PC-9 (cell line): ENCODE results near the gene SPARC. TPM values are rescaled to one million over a fixed set of nuclear protein-coding genes. Genes with fewer than 3 reads are reported as not detected.

Experiments
- BruUV-seq: library from RNA; stranded (reverse); fragments of 400-500 nt; replicated peaks from 2 replicates; lab custom pipeline; 2021; lab: Mats Ljungman, UMichigan
- CTCF ChIA-PET: fragments of 300-600 bp; sonication (Branson Sonifier 250); formaldehyde crosslinking; loops from one replicate; lab custom pipeline; 2022; ENCODE audit warnings: antibody characterized with exemption; lab: Charles Lee
- POLR2A ChIA-PET: fragments of 300-600 bp; sonication (Branson Sonifier 250); formaldehyde crosslinking; loops from one replicate; lab custom pipeline; 2022; ENCODE audit warnings: antibody characterized with exemption; ENCODE audit not compliant: unreplicated experiment; lab: Charles Lee
- DNase-seq, 2 experiments: peaks; one replicate each; pipeline versions ENCODE4 v3.0.0 to v3.0.0-alpha.2; 2015 to 2022; ENCODE audit warnings: mixed read lengths in 1 of 2
- H2AFZ ChIP-seq: fragments of 200-600 bp; sonication (generic); 2 replicates; pipeline ENCODE4 v1.8.1; 2017; ENCODE audit warnings: antibody characterized with exemption
- H3F3A ChIP-seq: fragments of 200-600 bp; sonication (generic); 2 replicates; pipeline ENCODE4 v1.8.1; 2017; ENCODE audit warnings: antibody characterized with exemption, mild to moderate bottlenecking, low read depth; ENCODE audit not compliant: insufficient read depth
- H3K27ac ChIP-seq: fragments of 200-600 bp; sonication (generic); 2 replicates; pipeline ENCODE4 v1.6.1; 2016; ENCODE audit warnings: mixed run types
- H3K27me3 ChIP-seq: fragments of 200-600 bp; sonication (generic); 2 replicates; pipeline ENCODE4 v1.6.1; 2016; ENCODE audit warnings: low read depth, mixed run types; ENCODE audit not compliant: insufficient read depth
- H3K36me3 ChIP-seq: fragments of 200-600 bp; sonication (generic); 2 replicates; pipeline ENCODE4 v1.6.1; 2016; ENCODE audit warnings: low read depth, mixed run types
- H3K4me1 ChIP-seq: fragments of 200-600 bp; sonication (generic); replicated peaks from 2 replicates; pipeline ENCODE4 v1.6.1; 2016; ENCODE audit warnings: mixed run types; ENCODE audit not compliant: insufficient read depth
- H3K4me2 ChIP-seq: fragments of 200-600 bp; sonication (generic); 2 replicates; pipeline ENCODE4 v1.6.1; 2017; ENCODE audit warnings: mixed run types
- H3K4me3 ChIP-seq: fragments of 200-600 bp; sonication (generic); 2 replicates; pipeline ENCODE4 v1.6.1; 2016; ENCODE audit warnings: mixed run types
- H3K79me2 ChIP-seq: fragments of 200-600 bp; sonication (generic); 2 replicates; pipeline ENCODE4 v1.6.1; 2017; ENCODE audit warnings: low read depth, mixed run types
- H3K9me2 ChIP-seq: fragments of 200-600 bp; sonication (generic); 2 replicates; pipeline ENCODE4 v1.8.1; 2017; ENCODE audit warnings: mild to moderate bottlenecking; ENCODE audit not compliant: insufficient read depth
- H3K9me3 ChIP-seq: fragments of 200-600 bp; sonication (generic); 2 replicates; pipeline ENCODE4 v1.8.1; 2016; ENCODE audit warnings: low read depth; ENCODE audit not compliant: insufficient read depth
- H4K20me1 ChIP-seq: fragments of 200-600 bp; sonication (generic); 2 replicates; pipeline ENCODE4 v1.8.1; 2017; ENCODE audit not compliant: insufficient read depth
- CTCF ChIP-seq: fragments of 200-600 bp; sonication (generic); conservative IDR thresholded peaks from 2 replicates; pipeline ENCODE4 v1.6.1; 2017; ENCODE audit warnings: mixed run types, antibody characterized with exemption, mild to moderate bottlenecking, moderate library complexity
- EZH2 ChIP-seq: fragments of 200-600 bp; sonication (generic); IDR thresholded peaks from 2 replicates; pipeline ENCODE4 v1.8.0; 2017; ENCODE audit warnings: antibody characterized with exemption, low read depth
- intact Hi-C: fragments of 100-400 bp; cut with micrococcal nuclease; formaldehyde crosslinking; loops from one replicate; pipeline ENCODE4 v1.10.0; 2022; ENCODE audit not compliant: unreplicated experiment
- total RNA-seq: library from RNA; stranded (reverse); gene quantifications from 2 replicates; pipeline ENCODE4 v1.2.3, GENCODE V29; 2021

The SPARC gene
- total RNA-seq, 1 experiment from 2014 or later = 84.1 TPM

GRCh38 chr5:151679421-151680155, 7.1 kb downstream of the SPARC start:
- no peaks in the 10 kb centered on the region for H3K9me3 ChIP-seq
- H3K79me2 ChIP-seq = no peaks in the 10 kb centered on the region
- peaks cover 3% of the 10 kb centered on the region; the same call in 1 of the 2 replicates for H3F3A ChIP-seq
- H3K36me3 ChIP-seq = no peaks in the 10 kb centered on the region
- no peak overlapping the region for H3K4me2 ChIP-seq
- ChIA-PET POLR2A (no interaction called here), CTCF (interaction anchor here (0.6 to 0.7 kb wide), 2 partner anchors 7 to 96 kb away, joined by 3 to 21 read pairs; no protein-coding TSS in a partner anchor)
- H3K27me3 ChIP-seq = 0 out of 2 replicates have a peak, but pooled peaks cover 5% of the 10 kb centered on the region
- no TSS peak for BruUV-seq
- no peaks in the 10 kb centered on the region for H4K20me1 ChIP-seq
- H3K9me2 ChIP-seq = no peaks in the 10 kb centered on the region
- DNase-seq = no peak
- no peak overlapping the region for H3K4me3 ChIP-seq
- H3K27ac ChIP-seq = no peak overlapping the region
- intact Hi-C loops = no loop called here
- no peak for TF ChIP-seq EZH2
- TF ChIP-seq CTCF = no peak
- H3K4me1 ChIP-seq = peaks cover 11% of the 10 kb centered on the region
- H2AFZ ChIP-seq = no peak overlapping the region

- Histone ChIP-seq H3K9me2 (no peaks in the 10 kb centered on the region), H3K4me3 (no peak overlapping the region), H3F3A (no peaks in the 10 kb centered on the region), H3K4me2 (no peak overlapping the region), H3K9me3 (no peaks in the 10 kb centered on the region), H3K36me3 (no peaks in the 10 kb centered on the region), H3K27me3 (0 out of 2 replicates have a peak, but pooled peaks cover 5% of the 10 kb centered on the region), H3K4me1 (peaks cover 2% of the 10 kb centered on the region; the same call in 1 of the 2 replicates), H3K79me2 (no peaks in the 10 kb centered on the region), H2AFZ (no peak overlapping the region), H3K27ac (no peak overlapping the region), H4K20me1 (no peaks in the 10 kb centered on the region)
- BruUV-seq = no TSS peak
- no peak for TF ChIP-seq CTCF
- no peak for TF ChIP-seq EZH2
- DNase-seq = no peak
- intact Hi-C loops = no loop called here
- ChIA-PET CTCF (no interaction called here), POLR2A (no interaction called here)
Measured at GRCh38 chr5:151678713-151679112, 8.0 kb downstream of the SPARC start.

GRCh38 chr5:151677776-151678545, 8.8 kb downstream of the SPARC start:
- H3F3A ChIP-seq = no peaks in the 10 kb centered on the region
- intact Hi-C loops = no loop called here
- no peak overlapping the region for H3K4me3 ChIP-seq
- POLR2A ChIA-PET = interaction anchor here (0.7 kb wide), 1 partner anchor 127 kb away, joined by 3 read pairs; no protein-coding TSS in a partner anchor
- H3K79me2 ChIP-seq = no peaks in the 10 kb centered on the region
- H3K9me2 ChIP-seq = no peaks in the 10 kb centered on the region
- no peak overlapping the region for H3K27ac ChIP-seq
- CTCF ChIA-PET = no interaction called here
- H4K20me1 ChIP-seq = no peaks in the 10 kb centered on the region
- no TSS peak for BruUV-seq
- H3K9me3 ChIP-seq = no peaks in the 10 kb centered on the region
- H3K4me1 ChIP-seq = no peaks in the 10 kb centered on the region
- TF ChIP-seq CTCF = no peak
- no peak for TF ChIP-seq EZH2
- no peak for DNase-seq
- no peak overlapping the region for H3K4me2 ChIP-seq
- no peaks in the 10 kb centered on the region for H3K36me3 ChIP-seq
- H3K27me3 ChIP-seq = 0 out of 2 replicates have a peak, but pooled peaks cover 7% of the 10 kb centered on the region
- H2AFZ ChIP-seq = no peak overlapping the region
